NCI-H2227 treated with DMSO at 0.1 percent for 48 hours (cell line): Measurements from ENCODE around the gene C1QTNF12.
A peak's percentile ranks its signal among the peaks of the same experiment; 100 is the strongest.

ENCODE experiments used
- DNase-seq: peaks from one replicate; lab custom pipeline; 2025; lab: John Stamatoyannopoulos, UW

C1QTNF12 gene, protein sequence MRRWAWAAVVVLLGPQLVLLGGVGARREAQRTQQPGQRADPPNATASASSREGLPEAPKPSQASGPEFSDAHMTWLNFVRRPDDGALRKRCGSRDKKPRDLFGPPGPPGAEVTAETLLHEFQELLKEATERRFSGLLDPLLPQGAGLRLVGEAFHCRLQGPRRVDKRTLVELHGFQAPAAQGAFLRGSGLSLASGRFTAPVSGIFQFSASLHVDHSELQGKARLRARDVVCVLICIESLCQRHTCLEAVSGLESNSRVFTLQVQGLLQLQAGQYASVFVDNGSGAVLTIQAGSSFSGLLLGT

GRCh38 chr1:1246577-1247340, at the start of gene C1QTNF12:
Gene C1QTNF12 (minus strand): TSS chr1:1246722. CDS start chr1:1246690, 32 bp downstream.
- DNase-seq = no peak

DNA sequence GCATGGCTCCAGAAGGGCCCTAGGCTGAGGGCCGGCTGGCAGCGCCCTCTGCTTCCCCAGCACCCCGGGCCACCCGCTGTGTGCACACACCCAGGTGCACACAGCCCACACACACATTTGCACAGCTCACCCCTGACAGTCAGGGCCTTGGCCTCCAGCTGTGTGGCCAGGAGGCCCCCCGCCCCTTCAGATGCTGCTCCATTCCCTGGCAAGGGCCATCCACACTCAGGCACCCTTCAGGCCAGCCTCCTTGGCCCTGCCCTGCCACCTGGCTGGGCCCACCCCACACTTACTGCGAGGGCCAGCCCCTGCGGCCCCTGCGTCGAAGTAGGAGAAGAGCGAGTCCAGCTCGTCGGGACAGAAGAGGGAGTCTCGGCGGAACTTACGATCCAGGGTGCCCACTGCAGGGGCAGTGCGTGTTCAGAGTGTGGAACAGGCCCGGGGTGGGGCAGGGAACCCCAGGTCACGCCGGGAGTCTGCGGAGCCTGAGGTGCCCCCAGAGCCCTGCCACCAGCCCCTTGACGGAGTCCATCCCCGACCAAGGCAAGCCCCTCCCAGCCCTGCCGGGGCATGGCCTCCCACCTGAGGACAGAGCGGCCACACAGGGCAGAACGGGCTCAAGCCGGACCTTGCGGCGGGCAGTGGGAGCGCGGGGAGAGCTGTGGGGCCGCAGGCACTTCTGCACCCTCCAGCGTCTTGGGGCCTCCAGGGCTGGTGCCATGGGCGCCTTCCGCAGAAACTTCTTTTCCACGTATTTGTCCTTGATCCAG, 48.8 kb upstream of the C1QTNF12 start:
- DNase-seq = no peak

- DNase-seq = no peak
These were observed 47.8 kb upstream of the C1QTNF12 start for GRCh38 chr1:1294250-1294890.

GRCh38 chr1:1293263-1294249, 47.0 kb upstream of the C1QTNF12 start:
- DNase-seq = no peak

GRCh38 chr1:1292851-1293250, 46.3 kb upstream of the C1QTNF12 start:
- DNase-seq = no peak

DNA sequence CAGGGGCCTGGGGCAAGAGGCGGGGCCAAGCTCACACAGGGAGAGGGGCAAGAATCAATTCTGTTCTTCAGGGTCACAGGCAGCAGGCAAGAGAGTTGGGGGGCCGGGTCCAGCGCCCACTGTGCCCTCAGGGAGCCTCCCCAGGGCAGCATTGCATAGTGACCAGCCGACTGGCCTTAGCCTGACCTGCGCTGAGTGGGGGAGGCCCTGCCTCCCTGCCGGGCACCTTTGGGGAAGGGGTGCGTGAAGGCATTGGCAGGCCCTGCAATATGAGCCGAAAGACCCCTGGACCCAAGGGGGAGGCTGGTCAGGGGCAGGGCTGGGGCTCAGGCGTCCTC, 45.9 kb upstream of the C1QTNF12 start:
- DNase-seq = no peak

- peak; percentile 44 for DNase-seq
These were observed 45.3 kb upstream of the C1QTNF12 start for GRCh38 chr1:1291548-1292441.

DNA sequence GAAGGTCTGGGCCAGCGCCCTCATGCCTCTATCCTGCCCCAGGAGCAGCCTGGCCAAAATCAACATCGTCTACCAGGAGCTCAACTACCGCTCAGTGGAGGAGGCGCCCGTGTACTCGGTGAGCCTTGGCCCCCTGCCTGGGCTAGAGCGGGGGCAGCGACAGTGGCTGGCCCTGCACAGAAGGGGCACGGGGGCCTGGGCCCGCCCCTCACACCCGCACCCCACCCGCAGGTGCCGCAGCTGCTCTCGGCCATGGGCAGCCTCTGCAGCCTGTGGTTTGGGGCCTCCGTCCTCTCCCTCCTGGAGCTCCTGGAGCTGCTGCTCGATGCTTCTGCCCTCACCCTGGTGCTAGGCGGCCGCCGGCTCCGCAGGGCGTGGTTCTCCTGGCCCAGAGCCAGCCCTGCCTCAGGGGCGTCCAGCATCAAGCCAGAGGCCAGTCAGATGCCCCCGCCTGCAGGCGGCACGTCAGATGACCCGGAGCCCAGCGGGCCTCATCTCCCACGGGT, 44.6 kb upstream of the C1QTNF12 start:
- peak; percentile 41 for DNase-seq

GRCh38 chr1:1290238-1290731, 43.8 kb upstream of the C1QTNF12 start:
- peak; percentile 12 for DNase-seq

- DNase-seq = no peak
These were observed 41.0 kb upstream of the C1QTNF12 start for GRCh38 chr1:1287288-1288110.

DNA sequence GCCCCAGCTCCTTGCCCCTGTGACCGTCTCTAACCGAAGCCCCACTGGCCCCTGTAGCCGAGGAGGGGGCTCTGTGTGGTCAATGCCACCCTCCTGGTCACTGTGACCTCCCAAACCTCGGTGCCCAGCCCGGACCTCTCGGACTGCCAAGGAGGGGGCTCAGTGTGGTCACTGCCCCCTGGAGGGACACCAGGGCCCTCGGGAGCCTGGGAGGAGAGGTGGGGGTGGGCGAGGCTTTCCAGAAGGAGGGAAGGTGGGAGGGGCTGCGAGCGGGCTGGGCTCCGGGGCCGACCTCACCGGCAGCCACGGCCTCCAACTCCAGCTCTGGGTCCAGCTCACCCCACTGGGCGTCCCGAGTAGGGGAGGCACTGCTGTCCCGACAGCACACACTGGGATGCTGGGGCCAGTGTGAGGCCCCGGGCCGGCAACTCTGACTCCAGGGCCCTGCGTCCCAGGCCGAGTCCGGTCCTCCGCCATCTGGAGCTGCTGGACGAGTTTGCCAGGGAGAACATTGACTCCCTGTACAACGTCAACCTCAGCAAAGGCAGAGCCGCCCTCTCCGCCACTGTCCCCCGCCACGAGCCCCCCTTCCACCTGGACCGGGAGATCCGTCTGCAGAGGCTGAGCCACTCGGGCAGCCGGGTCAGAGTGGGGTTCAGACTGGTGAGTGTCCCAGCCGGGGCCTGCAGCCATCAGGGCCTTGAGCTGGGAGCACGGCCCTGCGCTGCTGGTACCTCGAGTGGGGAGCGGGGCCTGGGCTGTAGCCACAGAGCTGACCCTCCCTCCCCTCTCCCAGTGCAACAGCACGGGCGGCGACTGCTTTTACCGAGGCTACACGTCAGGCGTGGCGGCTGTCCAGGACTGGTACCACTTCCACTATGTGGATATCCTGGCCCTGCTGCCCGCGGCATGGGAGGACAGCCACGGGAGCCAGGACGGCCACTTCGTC, 40.1 kb upstream of the C1QTNF12 start:
- DNase-seq = no peak

GRCh38 chr1:1285611-1286311, 39.2 kb upstream of the C1QTNF12 start:
- no peak for DNase-seq

DNA sequence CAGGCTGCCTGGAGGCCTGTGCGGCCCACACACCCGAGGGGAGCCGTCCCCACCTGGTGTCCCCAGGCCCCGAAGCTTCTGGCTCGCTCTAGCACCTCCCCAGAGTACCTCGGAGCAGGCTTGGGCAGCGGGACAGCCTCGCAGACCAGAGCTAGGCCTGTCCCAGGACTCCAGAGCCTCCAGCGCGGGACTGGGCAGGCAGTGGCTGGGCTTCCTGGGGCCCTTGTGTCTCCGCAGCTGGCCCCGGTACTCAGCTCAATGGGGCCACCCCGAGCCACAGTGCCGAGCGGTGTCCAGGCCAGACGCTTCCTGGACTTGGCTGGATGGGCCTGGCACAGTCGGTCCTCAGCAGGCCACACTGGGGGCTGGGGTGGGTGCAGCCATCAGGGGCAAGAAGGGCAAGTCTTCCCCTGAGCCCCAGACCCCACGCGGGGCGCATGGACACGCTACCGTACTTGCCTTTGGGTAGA, 38.6 kb upstream of the C1QTNF12 start:
- no peak for DNase-seq

DNA sequence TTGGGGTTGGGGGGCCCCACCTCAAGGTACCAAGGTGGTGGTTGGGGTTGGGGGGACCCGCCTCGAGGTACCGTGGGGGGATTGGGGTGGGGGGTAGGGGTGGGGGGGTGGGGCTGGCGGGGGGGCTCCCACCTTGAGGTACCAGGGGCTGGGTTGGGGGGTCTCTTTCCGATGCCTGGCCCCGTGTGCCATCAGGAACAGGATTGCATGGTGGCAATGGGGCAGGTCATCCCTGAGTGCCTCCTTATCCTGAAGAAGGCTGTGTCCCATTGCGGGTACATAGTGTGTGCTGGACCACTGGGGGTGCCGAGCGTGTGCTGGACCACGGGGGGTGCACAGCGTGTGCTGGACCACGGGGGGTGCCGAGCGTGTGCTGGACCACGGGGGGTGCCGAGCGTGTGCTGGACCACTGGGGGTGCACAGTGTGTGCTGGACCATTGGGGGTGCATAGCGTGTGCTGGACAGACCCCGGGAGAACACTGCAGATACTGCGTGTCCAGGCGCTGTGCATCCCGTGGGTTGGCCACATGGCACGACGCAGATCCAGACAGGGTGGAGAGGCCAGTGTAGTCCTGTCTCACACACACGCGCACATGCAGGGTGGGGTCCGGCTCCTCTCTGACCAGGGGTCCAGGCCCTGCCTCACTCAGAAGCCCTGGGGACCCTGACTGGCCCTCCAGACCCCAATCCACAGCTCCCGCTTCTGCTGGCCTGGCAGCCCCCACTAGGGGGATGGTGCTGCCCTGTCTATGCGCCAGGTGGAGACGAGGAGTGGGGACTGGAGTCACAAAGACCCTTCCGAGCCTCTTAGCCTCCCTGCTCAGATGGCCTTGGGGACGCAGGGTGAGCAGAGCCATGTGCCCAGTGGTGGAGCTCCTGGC, 37.9 kb upstream of the C1QTNF12 start:
- no peak for DNase-seq

- DNase-seq = no peak
These were observed 37.3 kb upstream of the C1QTNF12 start for GRCh38 chr1:1283821-1284220.

DNA sequence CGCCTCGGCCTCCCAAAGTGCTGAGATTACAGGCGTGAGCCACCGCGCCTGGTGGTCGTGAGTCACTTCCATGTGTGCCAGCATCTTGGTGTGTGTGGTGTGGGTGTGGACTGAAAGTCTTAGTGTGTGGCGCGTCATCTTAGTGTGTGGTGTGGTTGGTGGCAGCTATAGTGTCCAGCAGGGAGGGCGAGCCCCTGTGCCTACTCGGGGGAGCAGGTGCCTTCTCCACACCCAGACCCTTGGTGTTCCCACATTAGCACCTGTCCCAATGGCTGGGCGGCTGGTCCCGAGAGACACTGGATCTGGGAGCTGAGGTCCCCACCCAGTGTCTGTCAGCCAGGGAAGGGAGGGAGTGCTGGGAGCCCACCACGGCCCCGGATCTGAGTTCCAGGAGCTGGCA, 36.5 kb upstream of the C1QTNF12 start:
- no peak for DNase-seq
